ENCODE data around the gene SLFNL1. TPM values are rescaled to one million over a fixed set of nuclear protein-coding genes. Genes with fewer than 3 reads are reported as not detected.

Gene SLFNL1
- total and polyA plus RNA-seq, 4 donors, result 0.02 to 0.68 (median 0.38) TPM

DNA sequence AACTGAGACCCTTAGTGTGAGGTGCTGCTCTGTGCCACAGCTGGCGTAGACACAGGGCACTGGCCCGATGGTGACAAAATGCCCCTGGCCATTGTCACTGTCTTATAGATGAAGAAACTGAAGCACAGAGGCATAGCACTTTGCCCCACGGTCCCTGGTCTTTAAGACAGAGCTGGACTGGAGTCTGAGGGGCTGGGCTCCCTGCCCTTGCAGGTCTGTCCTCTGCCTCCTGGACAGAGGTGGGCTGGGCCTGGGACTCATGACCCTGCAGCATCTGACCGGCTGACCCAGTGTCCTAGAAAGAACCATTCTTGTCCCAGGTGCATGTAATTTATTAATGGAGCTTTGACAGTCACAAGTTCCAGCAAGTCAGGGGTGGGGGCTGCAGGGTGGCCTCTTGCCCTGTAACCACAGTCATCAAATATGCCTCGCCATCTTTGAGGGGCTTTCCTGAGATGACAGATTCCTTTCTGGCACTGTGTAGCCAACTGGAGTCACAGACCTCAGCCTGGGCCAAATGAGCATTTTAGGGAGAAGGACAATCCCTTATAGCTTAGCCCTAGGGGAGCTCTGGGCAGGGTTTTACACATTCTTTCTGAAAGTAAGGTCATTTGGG, 6.1 kb downstream of the SLFNL1 start:
- Histone ChIP-seq H3K27me3 (ENCODE audit: control insufficient read depth in 4 of 4, insufficient read depth in 4 of 4, low read length in 3 of 4) (no peaks in the 10 kb centered on the region), H3K36me3 (ENCODE audit: control insufficient read depth in 4 of 4, insufficient read depth in 3 of 4, low read depth in 1 of 4, low read length in 3 of 4) (peaks cover 8 to 72% (median 41%) of the 10 kb centered on the region in 4 donors), H3K27ac (ENCODE audit: low read depth in 1 of 2, low read length in 2 of 2) (no peak overlapping the region), H3K4me1 (ENCODE audit: control insufficient read depth in 4 of 4, insufficient read depth in 4 of 4, low read length in 3 of 4) (no peaks in the 10 kb centered on the region), H3K9me3 (ENCODE audit: control insufficient read depth in 4 of 4, low read length in 3 of 4) (no peaks in the 10 kb centered on the region), H3K4me3 (ENCODE audit: low read depth in 1 of 3, low read length in 3 of 3) (no peak overlapping the region), H3K9ac (ENCODE audit: low read depth in 1 of 2, low read length in 2 of 2) (no peak overlapping the region)
- TF ChIP-seq YY1 (IDR thresholded peaks at IDR 0.05) (no peak), RAD21 (IDR thresholded peaks at IDR 0.05) (no peak), HNF4A (conservative IDR thresholded peaks at IDR 0.05) (no peak), TAF1 (conservative IDR thresholded peaks at IDR 0.05) (no peak), NR2F2 (IDR thresholded peaks at IDR 0.05) (no peak), EGR1 (IDR thresholded peaks at IDR 0.05; ENCODE audit: low read depth in 2 of 2) (no peak)
- WGBS, result 85% methylated on average over 5 of the region's 5 CpGs
- no peak for DNase-seq (ENCODE audit: low spot score)

DNA sequence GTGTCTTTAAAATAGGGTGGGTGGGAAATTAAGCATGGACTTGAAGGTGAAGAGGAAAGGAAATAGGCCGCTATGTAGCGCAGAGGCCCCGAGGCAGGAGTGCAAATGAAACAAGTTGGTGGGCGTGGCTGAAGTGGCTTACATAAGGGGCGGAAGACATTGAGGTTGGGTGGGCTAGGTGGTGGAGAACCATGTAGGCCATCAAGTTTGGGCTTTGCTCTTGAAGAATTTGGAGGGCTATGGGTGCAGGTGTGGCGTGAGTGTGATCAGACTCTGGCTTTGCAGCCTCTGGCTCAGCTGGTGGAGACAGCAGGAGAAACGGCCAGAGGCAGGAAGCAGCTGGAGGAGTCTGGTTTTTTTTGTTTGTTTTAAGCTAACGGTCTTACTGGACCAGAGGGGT, 6.7 kb downstream of the SLFNL1 start:
- H3K4me3 ChIP-seq (ENCODE audit: low read depth in 1 of 3, low read length in 3 of 3), result no peak overlapping the region
- 82% methylated on average over 8 of the region's 8 CpGs for WGBS
- H3K36me3 ChIP-seq (ENCODE audit: control insufficient read depth in 4 of 4, insufficient read depth in 3 of 4, low read depth in 1 of 4, low read length in 3 of 4), result peaks cover 13 to 77% (median 46%) of the 10 kb centered on the region in 4 donors
- no peak for TF ChIP-seq FOXA2 (IDR thresholded peaks at IDR 0.05)
- TF ChIP-seq JUND (IDR thresholded peaks at IDR 0.05), result no peak
- TF ChIP-seq, protein P1, sequence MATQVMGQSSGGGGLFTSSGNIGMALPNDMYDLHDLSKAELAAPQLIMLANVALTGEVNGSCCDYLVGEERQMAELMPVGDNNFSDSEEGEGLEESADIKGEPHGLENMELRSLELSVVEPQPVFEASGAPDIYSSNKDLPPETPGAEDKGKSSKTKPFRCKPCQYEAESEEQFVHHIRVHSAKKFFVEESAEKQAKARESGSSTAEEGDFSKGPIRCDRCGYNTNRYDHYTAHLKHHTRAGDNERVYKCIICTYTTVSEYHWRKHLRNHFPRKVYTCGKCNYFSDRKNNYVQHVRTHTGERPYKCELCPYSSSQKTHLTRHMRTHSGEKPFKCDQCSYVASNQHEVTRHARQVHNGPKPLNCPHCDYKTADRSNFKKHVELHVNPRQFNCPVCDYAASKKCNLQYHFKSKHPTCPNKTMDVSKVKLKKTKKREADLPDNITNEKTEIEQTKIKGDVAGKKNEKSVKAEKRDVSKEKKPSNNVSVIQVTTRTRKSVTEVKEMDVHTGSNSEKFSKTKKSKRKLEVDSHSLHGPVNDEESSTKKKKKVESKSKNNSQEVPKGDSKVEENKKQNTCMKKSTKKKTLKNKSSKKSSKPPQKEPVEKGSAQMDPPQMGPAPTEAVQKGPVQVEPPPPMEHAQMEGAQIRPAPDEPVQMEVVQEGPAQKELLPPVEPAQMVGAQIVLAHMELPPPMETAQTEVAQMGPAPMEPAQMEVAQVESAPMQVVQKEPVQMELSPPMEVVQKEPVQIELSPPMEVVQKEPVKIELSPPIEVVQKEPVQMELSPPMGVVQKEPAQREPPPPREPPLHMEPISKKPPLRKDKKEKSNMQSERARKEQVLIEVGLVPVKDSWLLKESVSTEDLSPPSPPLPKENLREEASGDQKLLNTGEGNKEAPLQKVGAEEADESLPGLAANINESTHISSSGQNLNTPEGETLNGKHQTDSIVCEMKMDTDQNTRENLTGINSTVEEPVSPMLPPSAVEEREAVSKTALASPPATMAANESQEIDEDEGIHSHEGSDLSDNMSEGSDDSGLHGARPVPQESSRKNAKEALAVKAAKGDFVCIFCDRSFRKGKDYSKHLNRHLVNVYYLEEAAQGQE (IDR thresholded peaks at IDR 0.05), result no peak
- TF ChIP-seq SP1 (IDR thresholded peaks at IDR 0.05), result no peak
- TF ChIP-seq HNF4G (IDR thresholded peaks at IDR 0.05), result no peak
- TF ChIP-seq RAD21 (IDR thresholded peaks at IDR 0.05), result no peak
- TF ChIP-seq HNF4A (conservative IDR thresholded peaks at IDR 0.05), result no peak
- TF ChIP-seq EGR1 (IDR thresholded peaks at IDR 0.05; ENCODE audit: low read depth in 2 of 2), result no peak
- TF ChIP-seq, protein P2, sequence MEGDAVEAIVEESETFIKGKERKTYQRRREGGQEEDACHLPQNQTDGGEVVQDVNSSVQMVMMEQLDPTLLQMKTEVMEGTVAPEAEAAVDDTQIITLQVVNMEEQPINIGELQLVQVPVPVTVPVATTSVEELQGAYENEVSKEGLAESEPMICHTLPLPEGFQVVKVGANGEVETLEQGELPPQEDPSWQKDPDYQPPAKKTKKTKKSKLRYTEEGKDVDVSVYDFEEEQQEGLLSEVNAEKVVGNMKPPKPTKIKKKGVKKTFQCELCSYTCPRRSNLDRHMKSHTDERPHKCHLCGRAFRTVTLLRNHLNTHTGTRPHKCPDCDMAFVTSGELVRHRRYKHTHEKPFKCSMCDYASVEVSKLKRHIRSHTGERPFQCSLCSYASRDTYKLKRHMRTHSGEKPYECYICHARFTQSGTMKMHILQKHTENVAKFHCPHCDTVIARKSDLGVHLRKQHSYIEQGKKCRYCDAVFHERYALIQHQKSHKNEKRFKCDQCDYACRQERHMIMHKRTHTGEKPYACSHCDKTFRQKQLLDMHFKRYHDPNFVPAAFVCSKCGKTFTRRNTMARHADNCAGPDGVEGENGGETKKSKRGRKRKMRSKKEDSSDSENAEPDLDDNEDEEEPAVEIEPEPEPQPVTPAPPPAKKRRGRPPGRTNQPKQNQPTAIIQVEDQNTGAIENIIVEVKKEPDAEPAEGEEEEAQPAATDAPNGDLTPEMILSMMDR (IDR thresholded peaks at IDR 0.05; ENCODE audit: low read depth, low read length, missing input control), result no peak
- TF ChIP-seq TAF1 (conservative IDR thresholded peaks at IDR 0.05), result no peak
- TF ChIP-seq, protein P3, sequence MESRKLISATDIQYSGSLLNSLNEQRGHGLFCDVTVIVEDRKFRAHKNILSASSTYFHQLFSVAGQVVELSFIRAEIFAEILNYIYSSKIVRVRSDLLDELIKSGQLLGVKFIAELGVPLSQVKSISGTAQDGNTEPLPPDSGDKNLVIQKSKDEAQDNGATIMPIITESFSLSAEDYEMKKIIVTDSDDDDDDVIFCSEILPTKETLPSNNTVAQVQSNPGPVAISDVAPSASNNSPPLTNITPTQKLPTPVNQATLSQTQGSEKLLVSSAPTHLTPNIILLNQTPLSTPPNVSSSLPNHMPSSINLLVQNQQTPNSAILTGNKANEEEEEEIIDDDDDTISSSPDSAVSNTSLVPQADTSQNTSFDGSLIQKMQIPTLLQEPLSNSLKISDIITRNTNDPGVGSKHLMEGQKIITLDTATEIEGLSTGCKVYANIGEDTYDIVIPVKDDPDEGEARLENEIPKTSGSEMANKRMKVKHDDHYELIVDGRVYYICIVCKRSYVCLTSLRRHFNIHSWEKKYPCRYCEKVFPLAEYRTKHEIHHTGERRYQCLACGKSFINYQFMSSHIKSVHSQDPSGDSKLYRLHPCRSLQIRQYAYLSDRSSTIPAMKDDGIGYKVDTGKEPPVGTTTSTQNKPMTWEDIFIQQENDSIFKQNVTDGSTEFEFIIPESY (IDR thresholded peaks at IDR 0.05), result no peak
- no peak for TF ChIP-seq RXRA (IDR thresholded peaks at IDR 0.05)
- TF ChIP-seq FOXA1 (IDR thresholded peaks at IDR 0.05), result no peak
- no peak for TF ChIP-seq GABPA (IDR thresholded peaks at IDR 0.05 in 1 of 2, conservative IDR thresholded peaks at IDR 0.05 in 1 of 2)
- TF ChIP-seq, protein P4, sequence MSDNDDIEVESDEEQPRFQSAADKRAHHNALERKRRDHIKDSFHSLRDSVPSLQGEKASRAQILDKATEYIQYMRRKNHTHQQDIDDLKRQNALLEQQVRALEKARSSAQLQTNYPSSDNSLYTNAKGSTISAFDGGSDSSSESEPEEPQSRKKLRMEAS (IDR thresholded peaks at IDR 0.05), result no peak
- no peaks in the 10 kb centered on the region for H3K9me3 ChIP-seq (ENCODE audit: control insufficient read depth in 4 of 4, low read length in 3 of 4)
- DNase-seq (ENCODE audit: low spot score), result no peak
- no peaks in the 10 kb centered on the region for H3K27me3 ChIP-seq (ENCODE audit: control insufficient read depth in 4 of 4, insufficient read depth in 4 of 4, low read length in 3 of 4)
- H3K27ac ChIP-seq (ENCODE audit: low read depth in 1 of 2, low read length in 2 of 2), result no peak overlapping the region
- no peaks in the 10 kb centered on the region for H3K4me1 ChIP-seq (ENCODE audit: control insufficient read depth in 4 of 4, insufficient read depth in 4 of 4, low read length in 3 of 4)
- no peak overlapping the region for H3K9ac ChIP-seq (ENCODE audit: low read depth in 1 of 2, low read length in 2 of 2)
